K562 (cell line): ENCODE results near the gene RNF224. TPM values are rescaled to one million over a fixed set of nuclear protein-coding genes. Genes with fewer than 3 reads are reported as not detected.

ENCODE experiments used
- ATAC-seq: fragments of 200-7000 bp; cut with Tn5 transposase; 3 replicates; pipeline ENCODE4 v1.9.1; 2020; ENCODE audit warnings: moderate library complexity
- BruUV-seq: library from RNA; stranded (reverse); fragments of 400-500 nt; replicated peaks from 2 replicates; lab custom pipeline; 2021; lab: Mats Ljungman, UMichigan
- CTCF ChIA-PET: fragments of 300-600 bp; formaldehyde crosslinking; extraction: SDS; loops from one replicate; lab custom pipeline; 2021; ENCODE audit warnings: low intra/inter-chr PET ratio; lab: Yijun Ruan, JAX
- POLR2A ChIA-PET: fragments of 300-600, 350-650 bp; sonication (Branson Sonifier 250); formaldehyde crosslinking; extraction: SDS; loops from one replicate; lab custom pipeline; 2021; ENCODE audit warnings: antibody characterized with exemption, inconsistent platforms; lab: Yijun Ruan, JAX
- DNase-seq, 4 experiments: peaks; one replicate each; pipeline versions ENCODE4 v3.0.0 to v3.0.0-alpha.2; 2011 to 2018; ENCODE audit warnings: low spot score in 3 of 4, mixed read lengths in 3 of 4; ENCODE audit errors: extremely low read depth in 1 of 4
- FAIRE-seq: peaks from 2 replicates; lab custom pipeline; 2011; peaks lifted over from hg19 to GRCh38; lab: Jason Lieb, UNC
- H2AFZ ChIP-seq: 2 replicates; pipeline ENCODE4 v1.6.0; 2011; ENCODE audit warnings: low read depth, low read length, control low read depth, inconsistent platforms
- H3K27ac ChIP-seq: fragments of 200-600 bp; 3 replicates; pipeline ENCODE4 v1.8.0; 2011; ENCODE audit warnings: low read depth, mild to moderate bottlenecking, control low read depth, inconsistent platforms, low read length, moderate library complexity, mixed read lengths; ENCODE audit errors: extremely low read depth
- H3K27me3 ChIP-seq, 2 experiments: fragments of 300-600 bp in 1 of 2; 2 replicates in 1 of 2; 3 replicates in 1 of 2; pipeline versions ENCODE4 v1.6.0 to v1.8.0; 2011; ENCODE audit warnings: inconsistent platforms in 2 of 2, low read length in 2 of 2, mild to moderate bottlenecking in 1 of 2, mixed read lengths in 1 of 2, moderate library complexity in 1 of 2; ENCODE audit not compliant: control insufficient read depth in 2 of 2, insufficient read depth in 2 of 2
- H3K36me3 ChIP-seq: fragments of 300-600 bp; 3 replicates; pipeline ENCODE4 v1.8.0; 2011; ENCODE audit warnings: mild to moderate bottlenecking, low read length, inconsistent platforms; ENCODE audit not compliant: control insufficient read depth, insufficient read depth
- H3K4me1 ChIP-seq, 2 experiments: fragments of 200-600 bp in 1 of 2; replicated peaks in 1 of 2; 2 replicates in 1 of 2; 3 replicates in 1 of 2; pipeline versions ENCODE4 v1.5.1 to v1.8.0; 2011; ENCODE audit warnings: inconsistent platforms in 2 of 2, low read length in 2 of 2, mild to moderate bottlenecking in 1 of 2, mixed read lengths in 1 of 2, moderate library complexity in 1 of 2; ENCODE audit not compliant: control insufficient read depth in 2 of 2, insufficient read depth in 2 of 2
- H3K4me2 ChIP-seq: 2 replicates; pipeline ENCODE4 v1.6.1; 2011; ENCODE audit warnings: low read length, control low read depth, inconsistent platforms, mixed read lengths; ENCODE audit not compliant: insufficient read depth
- H3K4me3 ChIP-seq: fragments of 200-600 bp; sonication (generic), shearing (Covaris generic); 2 replicates; pipeline ENCODE4 v1.5.1; 2016; ENCODE audit warnings: control low read depth, inconsistent platforms
- H3K79me2 ChIP-seq: fragments of 200-600 bp; 3 replicates; pipeline ENCODE4 v1.8.0; 2011; ENCODE audit warnings: low read length, inconsistent platforms; ENCODE audit not compliant: control insufficient read depth, insufficient read depth
- H3K9ac ChIP-seq, 2 experiments: 2 replicates each; pipeline versions ENCODE4 v1.6.0 to v1.6.1; 2011; ENCODE audit warnings: low read depth in 2 of 2, low read length in 2 of 2, control low read depth in 1 of 2, inconsistent platforms in 1 of 2, mild to moderate bottlenecking in 1 of 2, mixed read lengths in 1 of 2; ENCODE audit not compliant: insufficient read depth in 1 of 2
- H3K9me1 ChIP-seq: one replicate; pipeline ENCODE4 v1.6.0; 2011; ENCODE audit warnings: inconsistent platforms, mild to moderate bottlenecking, low read length, moderate library complexity; ENCODE audit not compliant: control insufficient read depth, insufficient read depth
- H3K9me3 ChIP-seq: replicated peaks from 2 replicates; pipeline ENCODE4 v1.5.1; 2011; ENCODE audit warnings: low read depth, low read length, inconsistent platforms; ENCODE audit not compliant: control insufficient read depth, insufficient read depth
- H4K20me1 ChIP-seq: replicated peaks from 2 replicates; pipeline ENCODE4 v1.6.1; 2011; ENCODE audit warnings: low read length, inconsistent platforms, mixed read lengths; ENCODE audit not compliant: control insufficient read depth, insufficient read depth
- CAMTA2 ChIP-seq: fragments of 250-450 bp; sonication (Bioruptor Pico); conservative IDR thresholded peaks from 2 replicates; pipeline ENCODE4 v1.5.1; 2022
- CBFB ChIP-seq: sonication (generic); formaldehyde crosslinking; IDR thresholded peaks from 2 replicates; pipeline ENCODE4 v1.4.0; 2020; ENCODE audit warnings: mild to moderate bottlenecking, missing genetic modification reagents
- CEBPB ChIP-seq: fragments of 450-650 bp; IDR thresholded peaks from 2 replicates; pipeline ENCODE4 v1.6.1; 2016; ENCODE audit warnings: missing genetic modification characterization, missing compliant biosample characterization
- E2F3 ChIP-seq: fragments of 250-450 bp; sonication (Bioruptor Pico); IDR thresholded peaks from 2 replicates; pipeline ENCODE4 v1.4.0; 2020; ENCODE audit warnings: mild to moderate bottlenecking
- ESRRA ChIP-seq: fragments of 450-650 bp; IDR thresholded peaks from 2 replicates; pipeline ENCODE4 v1.6.1; 2014; ENCODE audit warnings: low read depth, mild to moderate bottlenecking, moderate library complexity, borderline replicate concordance
- MTA2 ChIP-seq: fragments of 450-650 bp; IDR thresholded peaks from 2 replicates; pipeline ENCODE4 v1.6.1; 2016; ENCODE audit warnings: low read depth
- PTBP1 ChIP-seq: fragments of 200-400 bp; formaldehyde crosslinking; IDR thresholded peaks from 2 replicates; pipeline ENCODE4 v1.6.1; 2017; ENCODE audit warnings: low read depth, low read length
- PTTG1 ChIP-seq: fragments of 450-650 bp; IDR thresholded peaks from 2 replicates; pipeline ENCODE4 v1.6.1; 2016; ENCODE audit warnings: low read depth, mild to moderate bottlenecking, missing genetic modification characterization, missing compliant biosample characterization
- RBFOX2 ChIP-seq: fragments of 200-400 bp; formaldehyde crosslinking; IDR thresholded peaks from 2 replicates; pipeline ENCODE4 v1.6.1; 2017; ENCODE audit warnings: low read depth, mild to moderate bottlenecking, low read length, moderate library complexity
- SPI1 ChIP-seq: IDR thresholded peaks from 2 replicates; pipeline ENCODE4 v1.6.1; 2011; ENCODE audit warnings: low read depth, low read length, control low read depth, borderline replicate concordance
- SREBF1 ChIP-seq: fragments of 150-350 bp; IDR thresholded peaks from 2 replicates; pipeline ENCODE4 v1.6.1; 2014; ENCODE audit warnings: antibody characterized with exemption, low read depth, low read length, borderline replicate concordance
- THRA ChIP-seq: fragments of 450-650 bp; IDR thresholded peaks from 2 replicates; pipeline ENCODE4 v1.6.1; 2017; ENCODE audit warnings: mild to moderate bottlenecking, moderate library complexity
- TOE1 ChIP-seq, 2 experiments: fragments of 450-650 bp in 1 of 2; sonication (generic) in 1 of 2; formaldehyde crosslinking in 1 of 2; IDR thresholded peaks; 2 replicates each; pipeline versions ENCODE4 v1.7.1 to v1.8.0; 2016 to 2022; ENCODE audit warnings: borderline replicate concordance in 2 of 2, mild to moderate bottlenecking in 2 of 2, antibody characterized with exemption in 1 of 2, inconsistent platforms in 1 of 2, low read depth in 1 of 2, missing genetic modification reagents in 1 of 2, moderate library complexity in 1 of 2
- ZBTB26 ChIP-seq: fragments of 450-650 bp; formaldehyde crosslinking; IDR thresholded peaks from 2 replicates; pipeline ENCODE4 v1.4.0; 2022; ENCODE audit warnings: missing genetic modification characterization
- ZNF311 ChIP-seq: fragments of 250-450 bp; sonication (Bioruptor Pico); IDR thresholded peaks from 2 replicates; pipeline ENCODE4 v1.4.0; 2020; ENCODE audit warnings: mild to moderate bottlenecking, moderate library complexity
- WGBS: fragments of 100-300 bp; shearing (Covaris generic); methylation state at CpG from one replicate; pipeline ENCODE4 v1.1.6; 2016; ENCODE audit warnings: low coverage, mixed read lengths; ENCODE audit not compliant: insufficient coverage; ENCODE audit errors: missing lambda C conversion rate; 5-methylcytosine and 5-hydroxymethylcytosine counted together
- in situ Hi-C: fragments of 300-500 bp; cut with MboI; formaldehyde crosslinking; loops from 4 replicates; pipeline ENCODE4 v1.15.0; 2018; ENCODE audit warnings: inconsistent platforms, mixed read lengths
- intact Hi-C: fragments of 100-400 bp; cut with micrococcal nuclease; formaldehyde crosslinking; loops from 2 replicates; pipeline ENCODE4 v1.14.2; 2022
- polyA plus RNA-seq, 8 experiments: library from polyadenylated mRNA; depleted of rRNA in 4 of 8; stranded (reverse) in 5 of 8; unstranded in 3 of 8; fragments of >200 nt; fragmentation: Nextera tagmentation in 2 of 8; fragmentation: Illumina TruSeq in 1 of 8; extraction: Ambion mirVana in 2 of 8; extraction: Trizol in 1 of 8; gene quantifications; 2 replicates each; pipeline versions ENCODE4 v1.2.1 to v1.2.3, GENCODE V29; 2011 to 2014; ENCODE audit warnings: inconsistent platforms in 1 of 8, missing spikeins in 1 of 8
- total RNA-seq, 7 experiments: library from RNA; depleted of rRNA in 6 of 7; stranded (reverse); fragments of >200 nt in 6 of 7; fragmentation: Illumina TruSeq in 2 of 7; extraction: Trizol in 2 of 7; gene quantifications; 2 replicates each; pipeline versions ENCODE4 v1.2.1 to v1.2.3, GENCODE V29; 2011 to 2021; ENCODE audit warnings: low replicate concordance in 1 of 7

Gene RNF224
- total and polyA plus RNA-seq, 9 of the 15 experiments (the other 6 are each of a cell fraction or from before 2014, with no cell fraction given): not detected

GRCh38 chr9:137234758-137235423, 7.6 kb downstream of the RNF224 start:
- DNase-seq: no peak
- Histone ChIP-seq H3K9me3 (no peaks in the 10 kb centered on the region), H2AFZ (no peak overlapping the region), H3K9me1 (peaks cover 4% of the 10 kb centered on the region), H3K4me2 (no peak overlapping the region), H3K9ac (peak overlapping the region in 1 of 2 experiments; percentile 73; a peak in 2 of 4 replicates), H3K4me3 (no peak overlapping the region), H3K27ac (no peak overlapping the region), H3K27me3 (no peaks in the 10 kb centered on the region), H3K79me2 (peaks cover 21% of the 10 kb centered on the region), H3K36me3 (peaks cover 4% of the 10 kb centered on the region; the same call in 1 of the 3 replicates), H4K20me1 (no peaks in the 10 kb centered on the region), H3K4me1 (peaks cover 16 to 99% of the 10 kb centered on the region in 2 experiments)
- FAIRE-seq: no peak
- 79% methylated on average over 16 of the region's 18 CpGs for whole genome bisulfite sequencing
- no TSS peak for BruUV-seq
- no peak for ATAC-seq
- ChIA-PET POLR2A (interaction anchor here (0.7 kb wide), 1 partner anchor 46 kb away, joined by 3 read pairs; no protein-coding TSS in a partner anchor), CTCF (interaction anchor here (1.6 kb wide), 1 partner anchor 46 kb away, joined by 11 read pairs; no protein-coding TSS in a partner anchor)
- in situ Hi-C loops (loop anchor here (25.0 kb wide), 1 partner anchor 448 kb away; the partner anchor contains the start of genes CCDC183 and TMEM141), intact Hi-C loops (no loop called here)
- TF ChIP-seq ZNF311 (CRISPR knock-in tag) (no peak), E2F3 (CRISPR knock-in tag) (no peak), RBFOX2 (no peak), CAMTA2 (CRISPR knock-in tag) (no peak), ESRRA (no peak), PTBP1 (no peak), SREBF1 (no peak), TOE1 (IDR thresholded peaks at IDR 0.05; ENCODE audit: borderline replicate concordance) (no peak), TOE1 (CRISPR knock-in tag; IDR thresholded peaks at IDR 0.05; ENCODE audit: borderline replicate concordance, low read depth) (no peak), SPI1 (no peak), CBFB (CRISPR knock-in tag) (no peak), THRA (no peak), MTA2 (no peak), CEBPB (tag) (no peak), PTTG1 (tag) (no peak), ZBTB26 (CRISPR knock-in tag) (no peak)
